GM23338 (cell line): ENCODE measurements around the gene CLDN6. TPM values are rescaled to one million over a fixed set of nuclear protein-coding genes. Genes with fewer than 3 reads are reported as not detected.

Experiments
- ATAC-seq: fragments of 200-7000 bp; cut with Tn5 transposase; 3 replicates; pipeline ENCODE4 v1.9.1; 2020
- DNase-seq: peaks from one replicate; pipeline ENCODE4 v3.0.0-alpha.2; 2015; ENCODE audit warnings: low spot score
- H2AFZ ChIP-seq: fragments of 200-600 bp; sonication (generic); 2 replicates; pipeline ENCODE4 v1.8.0; 2016; ENCODE audit warnings: antibody characterized with exemption, mild to moderate bottlenecking, moderate library complexity
- H3F3A ChIP-seq: fragments of 200-600 bp; sonication (generic); replicated peaks from 2 replicates; pipeline ENCODE4 v1.8.0; 2017; ENCODE audit warnings: antibody characterized with exemption, mixed run types, low read depth
- H3K27ac ChIP-seq: fragments of 200-600 bp; sonication (generic); 2 replicates; pipeline ENCODE4 v1.6.1; 2016; ENCODE audit warnings: low read depth
- H3K27me3 ChIP-seq: fragments of 200-600 bp; sonication (generic); 2 replicates; pipeline ENCODE4 v1.8.0; 2016; ENCODE audit warnings: mild to moderate bottlenecking, mixed run types, moderate library complexity; ENCODE audit not compliant: insufficient read depth
- H3K36me3 ChIP-seq: fragments of 200-600 bp; sonication (generic); 2 replicates; pipeline ENCODE4 v1.8.0; 2016; ENCODE audit warnings: mild to moderate bottlenecking; ENCODE audit not compliant: insufficient read depth
- H3K4me1 ChIP-seq: fragments of 200-600 bp; sonication (generic); 2 replicates; pipeline ENCODE4 v1.8.0; 2016; ENCODE audit warnings: mild to moderate bottlenecking, moderate library complexity; ENCODE audit not compliant: insufficient read depth
- H3K4me2 ChIP-seq: fragments of 200-600 bp; sonication (generic); 2 replicates; pipeline ENCODE4 v1.7.1; 2017; ENCODE audit warnings: mixed run types
- H3K4me3 ChIP-seq: fragments of 200-600 bp; sonication (generic); 2 replicates; pipeline ENCODE4 v1.6.1; 2016; ENCODE audit warnings: mixed run types
- H3K79me2 ChIP-seq: fragments of 200-600 bp; sonication (generic); replicated peaks from 2 replicates; pipeline ENCODE4 v1.8.0; 2017; ENCODE audit warnings: mild to moderate bottlenecking; ENCODE audit not compliant: insufficient read depth
- H3K9me2 ChIP-seq: fragments of 200-600 bp; sonication (generic); 2 replicates; pipeline ENCODE4 v1.8.0; 2017; ENCODE audit not compliant: insufficient read depth
- H4K20me1 ChIP-seq: fragments of 200-600 bp; sonication (generic); replicated peaks from 2 replicates; pipeline ENCODE4 v1.8.0; 2017; ENCODE audit warnings: mild to moderate bottlenecking; ENCODE audit not compliant: insufficient read depth
- H3K27ac Mint-ChIP-seq: 2 replicates; pipeline ENCODE4 v1.8.0; 2020; ENCODE audit warnings: inconsistent platforms, mild to moderate bottlenecking, moderate library complexity, mixed read lengths
- H3K27me3 Mint-ChIP-seq: 3 replicates; pipeline ENCODE4 v1.8.0; 2022; ENCODE audit warnings: low read depth, mild to moderate bottlenecking, moderate library complexity, mixed read lengths, inconsistent platforms; ENCODE audit not compliant: insufficient read depth, poor library complexity
- H3K36me3 Mint-ChIP-seq: 3 replicates; pipeline ENCODE4 v1.8.0; 2021; ENCODE audit warnings: low read depth, mild to moderate bottlenecking, inconsistent platforms, moderate library complexity, mixed read lengths
- H3K4me1 Mint-ChIP-seq: 3 replicates; pipeline ENCODE4 v1.8.0; 2020; ENCODE audit warnings: mild to moderate bottlenecking, inconsistent platforms, mixed read lengths
- H3K4me3 Mint-ChIP-seq: 3 replicates; pipeline ENCODE4 v1.8.0; 2021; ENCODE audit warnings: moderate library complexity, mild to moderate bottlenecking, inconsistent platforms, mixed read lengths
- H3K9me3 Mint-ChIP-seq: 3 replicates; pipeline ENCODE4 v1.8.0; 2020; ENCODE audit warnings: moderate library complexity, mild to moderate bottlenecking, inconsistent platforms, mixed read lengths
- CREB1 ChIP-seq: fragments of 250-450 bp; sonication (Bioruptor Pico); IDR thresholded peaks from 2 replicates; pipeline ENCODE4 v1.5.0; 2020; ENCODE audit warnings: low read depth, mild to moderate bottlenecking, moderate library complexity
- EZH2 ChIP-seq: fragments of 200-600 bp; sonication (generic); IDR thresholded peaks from one replicate; pipeline ENCODE4 v1.8.0; 2017; ENCODE audit warnings: antibody characterized with exemption, mild to moderate bottlenecking, low read depth; ENCODE audit not compliant: unreplicated experiment
- EZH2phosphoT487 ChIP-seq: fragments of 200-600 bp; sonication (generic); IDR thresholded peaks from one replicate; pipeline ENCODE4 v1.8.1; 2018; ENCODE audit warnings: antibody characterized with exemption; ENCODE audit not compliant: unreplicated experiment
- JUNB ChIP-seq: IDR thresholded peaks from one replicate; pipeline ENCODE4 v1.6.1; 2016; ENCODE audit warnings: antibody characterized with exemption; ENCODE audit not compliant: unreplicated experiment
- NANOG ChIP-seq: IDR thresholded peaks from 2 replicates; pipeline ENCODE4 v1.6.1; 2016; ENCODE audit warnings: antibody characterized with exemption, borderline replicate concordance
- ZNF114 ChIP-seq: fragments of 250-450 bp; sonication (Bioruptor Pico); IDR thresholded peaks from 2 replicates; pipeline ENCODE4 v1.5.0; 2020; ENCODE audit warnings: mild to moderate bottlenecking, moderate library complexity
- ZNF331 ChIP-seq: fragments of 250-450 bp; sonication (Bioruptor Pico); IDR thresholded peaks from 2 replicates; pipeline ENCODE4 v1.5.0; 2020; ENCODE audit warnings: low read depth, mild to moderate bottlenecking, moderate library complexity
- polyA plus RNA-seq: library from polyadenylated mRNA; unstranded; fragments of >200 nt; fragmentation: Nextera tagmentation; extraction: Ambion mirVana; gene quantifications from 2 replicates; pipeline ENCODE4 v1.2.1, GENCODE V29; 2016
- total RNA-seq: library from RNA; depleted of rRNA; stranded (reverse); fragments of >200 nt; shearing (Covaris generic); gene quantifications from 2 replicates; pipeline ENCODE4 v1.2.3, GENCODE V29; 2014
- TF ChIP-seq, protein P1 (sequence below): IDR thresholded peaks from 2 replicates; pipeline ENCODE4 v1.6.1; 2016; ENCODE audit warnings: antibody characterized with exemption
- TF ChIP-seq, protein P2 (sequence below): IDR thresholded peaks from one replicate; pipeline ENCODE4 v1.6.1; 2018; ENCODE audit warnings: antibody characterized with exemption; ENCODE audit not compliant: unreplicated experiment
- TF ChIP-seq, protein P3 (sequence below), 2 experiments: fragments of 200-600 bp in 1 of 2; sonication (generic) in 1 of 2; conservative IDR thresholded peaks; 2 replicates each; pipeline versions ENCODE4 v1.5.1 to v1.6.1; 2016 to 2017; ENCODE audit warnings: antibody characterized with exemption in 2 of 2, low read depth in 2 of 2, mild to moderate bottlenecking in 2 of 2, moderate library complexity in 1 of 2
- TF ChIP-seq, protein P4 (sequence below): fragments of 250-450 bp; sonication (Bioruptor Pico); IDR thresholded peaks from 2 replicates; pipeline ENCODE4 v1.5.0; 2020; ENCODE audit warnings: mild to moderate bottlenecking, moderate library complexity

Gene CLDN6
- total and polyA plus RNA-seq, 2 experiments from 2014 or later: 537 to 1,028 TPM

DNA sequence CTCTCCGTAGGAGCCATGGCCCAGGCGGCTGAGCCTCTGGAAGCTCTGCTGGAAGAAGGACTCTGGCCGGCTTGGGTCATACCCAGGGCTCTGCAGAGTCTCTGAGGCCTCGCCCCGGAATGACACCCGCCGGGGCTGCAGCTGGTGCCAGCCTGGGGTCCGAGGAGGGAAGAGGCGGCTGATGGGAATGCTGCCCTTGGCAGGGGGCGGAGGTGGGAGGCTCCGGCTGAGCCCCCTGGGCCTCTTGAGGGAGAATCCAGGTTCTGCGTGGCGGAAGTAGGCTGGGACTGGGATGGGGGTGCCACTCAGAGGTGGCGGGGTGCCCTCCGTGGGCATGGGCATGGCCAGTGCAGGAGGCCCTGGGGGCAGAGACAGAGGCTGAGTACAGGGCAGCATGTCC, 41.3 kb downstream of the CLDN6 start:
- peaks cover 20% of the 10 kb centered on the region for H3F3A ChIP-seq
- no peak for TF ChIP-seq EZH2phosphoT487
- TF ChIP-seq, protein P1, sequence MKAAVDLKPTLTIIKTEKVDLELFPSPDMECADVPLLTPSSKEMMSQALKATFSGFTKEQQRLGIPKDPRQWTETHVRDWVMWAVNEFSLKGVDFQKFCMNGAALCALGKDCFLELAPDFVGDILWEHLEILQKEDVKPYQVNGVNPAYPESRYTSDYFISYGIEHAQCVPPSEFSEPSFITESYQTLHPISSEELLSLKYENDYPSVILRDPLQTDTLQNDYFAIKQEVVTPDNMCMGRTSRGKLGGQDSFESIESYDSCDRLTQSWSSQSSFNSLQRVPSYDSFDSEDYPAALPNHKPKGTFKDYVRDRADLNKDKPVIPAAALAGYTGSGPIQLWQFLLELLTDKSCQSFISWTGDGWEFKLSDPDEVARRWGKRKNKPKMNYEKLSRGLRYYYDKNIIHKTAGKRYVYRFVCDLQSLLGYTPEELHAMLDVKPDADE: no peak
- no peak for TF ChIP-seq ZNF114 (CRISPR knock-in tag)
- no peak for TF ChIP-seq EZH2
- TF ChIP-seq, protein P2, sequence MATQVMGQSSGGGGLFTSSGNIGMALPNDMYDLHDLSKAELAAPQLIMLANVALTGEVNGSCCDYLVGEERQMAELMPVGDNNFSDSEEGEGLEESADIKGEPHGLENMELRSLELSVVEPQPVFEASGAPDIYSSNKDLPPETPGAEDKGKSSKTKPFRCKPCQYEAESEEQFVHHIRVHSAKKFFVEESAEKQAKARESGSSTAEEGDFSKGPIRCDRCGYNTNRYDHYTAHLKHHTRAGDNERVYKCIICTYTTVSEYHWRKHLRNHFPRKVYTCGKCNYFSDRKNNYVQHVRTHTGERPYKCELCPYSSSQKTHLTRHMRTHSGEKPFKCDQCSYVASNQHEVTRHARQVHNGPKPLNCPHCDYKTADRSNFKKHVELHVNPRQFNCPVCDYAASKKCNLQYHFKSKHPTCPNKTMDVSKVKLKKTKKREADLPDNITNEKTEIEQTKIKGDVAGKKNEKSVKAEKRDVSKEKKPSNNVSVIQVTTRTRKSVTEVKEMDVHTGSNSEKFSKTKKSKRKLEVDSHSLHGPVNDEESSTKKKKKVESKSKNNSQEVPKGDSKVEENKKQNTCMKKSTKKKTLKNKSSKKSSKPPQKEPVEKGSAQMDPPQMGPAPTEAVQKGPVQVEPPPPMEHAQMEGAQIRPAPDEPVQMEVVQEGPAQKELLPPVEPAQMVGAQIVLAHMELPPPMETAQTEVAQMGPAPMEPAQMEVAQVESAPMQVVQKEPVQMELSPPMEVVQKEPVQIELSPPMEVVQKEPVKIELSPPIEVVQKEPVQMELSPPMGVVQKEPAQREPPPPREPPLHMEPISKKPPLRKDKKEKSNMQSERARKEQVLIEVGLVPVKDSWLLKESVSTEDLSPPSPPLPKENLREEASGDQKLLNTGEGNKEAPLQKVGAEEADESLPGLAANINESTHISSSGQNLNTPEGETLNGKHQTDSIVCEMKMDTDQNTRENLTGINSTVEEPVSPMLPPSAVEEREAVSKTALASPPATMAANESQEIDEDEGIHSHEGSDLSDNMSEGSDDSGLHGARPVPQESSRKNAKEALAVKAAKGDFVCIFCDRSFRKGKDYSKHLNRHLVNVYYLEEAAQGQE: no peak
- TF ChIP-seq, protein P3, sequence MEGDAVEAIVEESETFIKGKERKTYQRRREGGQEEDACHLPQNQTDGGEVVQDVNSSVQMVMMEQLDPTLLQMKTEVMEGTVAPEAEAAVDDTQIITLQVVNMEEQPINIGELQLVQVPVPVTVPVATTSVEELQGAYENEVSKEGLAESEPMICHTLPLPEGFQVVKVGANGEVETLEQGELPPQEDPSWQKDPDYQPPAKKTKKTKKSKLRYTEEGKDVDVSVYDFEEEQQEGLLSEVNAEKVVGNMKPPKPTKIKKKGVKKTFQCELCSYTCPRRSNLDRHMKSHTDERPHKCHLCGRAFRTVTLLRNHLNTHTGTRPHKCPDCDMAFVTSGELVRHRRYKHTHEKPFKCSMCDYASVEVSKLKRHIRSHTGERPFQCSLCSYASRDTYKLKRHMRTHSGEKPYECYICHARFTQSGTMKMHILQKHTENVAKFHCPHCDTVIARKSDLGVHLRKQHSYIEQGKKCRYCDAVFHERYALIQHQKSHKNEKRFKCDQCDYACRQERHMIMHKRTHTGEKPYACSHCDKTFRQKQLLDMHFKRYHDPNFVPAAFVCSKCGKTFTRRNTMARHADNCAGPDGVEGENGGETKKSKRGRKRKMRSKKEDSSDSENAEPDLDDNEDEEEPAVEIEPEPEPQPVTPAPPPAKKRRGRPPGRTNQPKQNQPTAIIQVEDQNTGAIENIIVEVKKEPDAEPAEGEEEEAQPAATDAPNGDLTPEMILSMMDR (conservative IDR thresholded peaks at IDR 0.05; ENCODE audit: low read depth in 2 of 2): no peak
- no peak for TF ChIP-seq NANOG
- TF ChIP-seq, protein P4, sequence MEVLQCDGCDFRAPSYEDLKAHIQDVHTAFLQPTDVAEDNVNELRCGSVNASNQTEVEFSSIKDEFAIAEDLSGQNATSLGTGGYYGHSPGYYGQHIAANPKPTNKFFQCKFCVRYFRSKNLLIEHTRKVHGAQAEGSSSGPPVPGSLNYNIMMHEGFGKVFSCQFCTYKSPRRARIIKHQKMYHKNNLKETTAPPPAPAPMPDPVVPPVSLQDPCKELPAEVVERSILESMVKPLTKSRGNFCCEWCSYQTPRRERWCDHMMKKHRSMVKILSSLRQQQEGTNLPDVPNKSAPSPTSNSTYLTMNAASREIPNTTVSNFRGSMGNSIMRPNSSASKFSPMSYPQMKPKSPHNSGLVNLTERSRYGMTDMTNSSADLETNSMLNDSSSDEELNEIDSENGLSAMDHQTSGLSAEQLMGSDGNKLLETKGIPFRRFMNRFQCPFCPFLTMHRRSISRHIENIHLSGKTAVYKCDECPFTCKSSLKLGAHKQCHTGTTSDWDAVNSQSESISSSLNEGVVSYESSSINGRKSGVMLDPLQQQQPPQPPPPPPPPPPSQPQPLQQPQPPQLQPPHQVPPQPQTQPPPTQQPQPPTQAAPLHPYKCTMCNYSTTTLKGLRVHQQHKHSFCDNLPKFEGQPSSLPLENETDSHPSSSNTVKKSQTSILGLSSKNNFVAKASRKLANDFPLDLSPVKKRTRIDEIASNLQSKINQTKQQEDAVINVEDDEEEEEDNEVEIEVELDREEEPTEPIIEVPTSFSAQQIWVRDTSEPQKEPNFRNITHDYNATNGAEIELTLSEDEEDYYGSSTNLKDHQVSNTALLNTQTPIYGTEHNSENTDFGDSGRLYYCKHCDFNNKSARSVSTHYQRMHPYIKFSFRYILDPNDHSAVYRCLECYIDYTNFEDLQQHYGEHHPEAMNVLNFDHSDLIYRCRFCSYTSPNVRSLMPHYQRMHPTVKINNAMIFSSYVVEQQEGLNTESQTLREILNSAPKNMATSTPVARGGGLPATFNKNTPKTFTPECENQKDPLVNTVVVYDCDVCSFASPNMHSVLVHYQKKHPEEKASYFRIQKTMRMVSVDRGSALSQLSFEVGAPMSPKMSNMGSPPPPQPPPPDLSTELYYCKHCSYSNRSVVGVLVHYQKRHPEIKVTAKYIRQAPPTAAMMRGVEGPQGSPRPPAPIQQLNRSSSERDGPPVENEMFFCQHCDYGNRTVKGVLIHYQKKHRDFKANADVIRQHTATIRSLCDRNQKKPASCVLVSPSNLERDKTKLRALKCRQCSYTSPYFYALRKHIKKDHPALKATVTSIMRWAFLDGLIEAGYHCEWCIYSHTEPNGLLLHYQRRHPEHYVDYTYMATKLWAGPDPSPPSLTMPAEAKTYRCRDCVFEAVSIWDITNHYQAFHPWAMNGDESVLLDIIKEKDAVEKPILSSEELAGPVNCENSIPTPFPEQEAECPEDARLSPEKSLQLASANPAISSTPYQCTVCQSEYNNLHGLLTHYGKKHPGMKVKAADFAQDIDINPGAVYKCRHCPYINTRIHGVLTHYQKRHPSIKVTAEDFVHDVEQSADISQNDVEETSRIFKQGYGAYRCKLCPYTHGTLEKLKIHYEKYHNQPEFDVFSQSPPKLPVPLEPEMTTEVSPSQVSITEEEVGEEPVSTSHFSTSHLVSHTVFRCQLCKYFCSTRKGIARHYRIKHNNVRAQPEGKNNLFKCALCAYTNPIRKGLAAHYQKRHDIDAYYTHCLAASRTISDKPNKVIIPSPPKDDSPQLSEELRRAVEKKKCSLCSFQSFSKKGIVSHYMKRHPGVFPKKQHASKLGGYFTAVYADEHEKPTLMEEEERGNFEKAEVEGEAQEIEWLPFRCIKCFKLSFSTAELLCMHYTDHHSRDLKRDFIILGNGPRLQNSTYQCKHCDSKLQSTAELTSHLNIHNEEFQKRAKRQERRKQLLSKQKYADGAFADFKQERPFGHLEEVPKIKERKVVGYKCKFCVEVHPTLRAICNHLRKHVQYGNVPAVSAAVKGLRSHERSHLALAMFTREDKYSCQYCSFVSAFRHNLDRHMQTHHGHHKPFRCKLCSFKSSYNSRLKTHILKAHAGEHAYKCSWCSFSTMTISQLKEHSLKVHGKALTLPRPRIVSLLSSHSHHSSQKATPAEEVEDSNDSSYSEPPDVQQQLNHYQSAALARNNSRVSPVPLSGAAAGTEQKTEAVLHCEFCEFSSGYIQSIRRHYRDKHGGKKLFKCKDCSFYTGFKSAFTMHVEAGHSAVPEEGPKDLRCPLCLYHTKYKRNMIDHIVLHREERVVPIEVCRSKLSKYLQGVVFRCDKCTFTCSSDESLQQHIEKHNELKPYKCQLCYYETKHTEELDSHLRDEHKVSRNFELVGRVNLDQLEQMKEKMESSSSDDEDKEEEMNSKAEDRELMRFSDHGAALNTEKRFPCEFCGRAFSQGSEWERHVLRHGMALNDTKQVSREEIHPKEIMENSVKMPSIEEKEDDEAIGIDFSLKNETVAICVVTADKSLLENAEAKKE (CRISPR knock-in tag): no peak
- TF ChIP-seq ZNF331 (CRISPR knock-in tag): no peak
- TF ChIP-seq CREB1 (CRISPR knock-in tag): no peak
- no peak for TF ChIP-seq JUNB
- Mint-ChIP-seq H3K27ac (no peak overlapping the region), H3K4me1 (peaks cover 18% of the 10 kb centered on the region), H3K4me3 (no peak overlapping the region; the same call in 2 of the 3 replicates), H3K9me3 (peaks cover 2% of the 10 kb centered on the region; the same call in 1 of the 3 replicates), H3K27me3 (peaks cover 19% of the 10 kb centered on the region), H3K36me3 (peaks cover 37% of the 10 kb centered on the region)
- H3K27me3 ChIP-seq: no peaks in the 10 kb centered on the region
- DNase-seq: no peak
- no peak for ATAC-seq
- H2AFZ ChIP-seq: no peak overlapping the region
- no peak overlapping the region for H3K4me2 ChIP-seq
- H3K4me3 ChIP-seq: no peak overlapping the region
- H3K9me2 ChIP-seq: no peaks in the 10 kb centered on the region
- peaks cover 11% of the 10 kb centered on the region; the same call in 1 of the 2 replicates for H4K20me1 ChIP-seq
- no peak overlapping the region for H3K27ac ChIP-seq
- H3K36me3 ChIP-seq: 0 out of 2 replicates have a peak, but pooled peaks cover 3% of the 10 kb centered on the region
- peaks cover 14% of the 10 kb centered on the region for H3K79me2 ChIP-seq
- H3K4me1 ChIP-seq: peaks cover 9% of the 10 kb centered on the region; the same call in 1 of the 2 replicates
